DND-41 (cell line): ENCODE results near the gene FAM174C.

Experiments used
- CTCF ChIP-seq: IDR thresholded peaks from 2 replicates; pipeline ENCODE4 v1.5.1; 2012; ENCODE audit warnings: borderline replicate concordance, low read length, moderate library complexity, mild to moderate bottlenecking; ENCODE audit not compliant: poor library complexity, severe bottlenecking; ENCODE audit errors: extremely low read depth
- EZH2 ChIP-seq: IDR thresholded peaks from 3 replicates; pipeline ENCODE4 v1.6.1; 2012; ENCODE audit warnings: borderline replicate concordance, low read depth, mild to moderate bottlenecking, moderate library complexity, low read length, inconsistent platforms; ENCODE audit not compliant: severe bottlenecking

- no peak for TF ChIP-seq CTCF
- TF ChIP-seq EZH2 = no peak
These were observed 35.9 kb upstream of the FAM174C start for GRCh38 chr19:1239420-1239795.
